Measurements from ENCODE around the gene BLVRB.

Gene BLVRB

GRCh38 chr19:40413291-40413845, 52.2 kb downstream of the BLVRB start, which contains the start of gene PRX:
Gene PRX (minus strand): TSS chr19:40413378. CDS start chr19:40407932, 5,446 bp downstream.
- no peak for TF ChIP-seq CTCF (IDR thresholded peaks at IDR 0.05; ENCODE audit: low read depth, low read length)
- no peak for TF ChIP-seq EZH2phosphoT487 (IDR thresholded peaks at IDR 0.05; ENCODE audit: low read depth)
- no peak within 1 kb of the TSS for H2AFZ ChIP-seq (ENCODE audit: low read depth, low read length)
- H4K20me1 ChIP-seq (ENCODE audit: insufficient read depth, low read length): no peaks in the 10 kb centered on the region
- H3K4me1 ChIP-seq (ENCODE audit: low read length): peaks cover 4% of the 10 kb centered on the region; the same call in 1 of the 2 replicates
- H3K36me3 ChIP-seq (replicated peaks; ENCODE audit: low read depth, low read length): no peaks in the 10 kb centered on the region
- H3K9me3 ChIP-seq (ENCODE audit: insufficient read depth, low read length): no peaks in the 10 kb centered on the region
- no peak within 1 kb of the TSS for H3K4me2 ChIP-seq (ENCODE audit: low read length)
- H3K27me3 ChIP-seq (ENCODE audit: low read depth, low read length): no peaks in the 10 kb centered on the region
- H3K79me2 ChIP-seq (ENCODE audit: low read length): no peaks in the 10 kb centered on the region
- H3K27ac ChIP-seq (ENCODE audit: low read length): no peak within 1 kb of the TSS
- no peak within 1 kb of the TSS for H3K9ac ChIP-seq (ENCODE audit: low read length)
- H3K4me3 ChIP-seq (ENCODE audit: low read length): no peak within 1 kb of the TSS

GRCh38 chr19:40412866-40413265, 52.7 kb downstream of the BLVRB start:
- Histone ChIP-seq H2AFZ (ENCODE audit: low read depth, low read length) (no peak overlapping the region), H3K9me3 (ENCODE audit: insufficient read depth, low read length) (no peaks in the 10 kb centered on the region), H3K27ac (ENCODE audit: low read length) (no peak overlapping the region), H4K20me1 (ENCODE audit: insufficient read depth, low read length) (no peaks in the 10 kb centered on the region), H3K27me3 (ENCODE audit: low read depth, low read length) (no peaks in the 10 kb centered on the region; the same call in 1 of the 2 replicates), H3K79me2 (ENCODE audit: low read length) (no peaks in the 10 kb centered on the region), H3K4me1 (ENCODE audit: low read length) (peaks cover 4% of the 10 kb centered on the region; the same call in 1 of the 2 replicates), H3K36me3 (replicated peaks; ENCODE audit: low read depth, low read length) (no peaks in the 10 kb centered on the region), H3K4me3 (ENCODE audit: low read length) (no peak overlapping the region), H3K9ac (ENCODE audit: low read length) (no peak overlapping the region), H3K4me2 (ENCODE audit: low read length) (no peak overlapping the region)
- TF ChIP-seq EZH2phosphoT487 (IDR thresholded peaks at IDR 0.05; ENCODE audit: low read depth): no peak
- TF ChIP-seq CTCF (IDR thresholded peaks at IDR 0.05; ENCODE audit: low read depth, low read length): no peak

DNA sequence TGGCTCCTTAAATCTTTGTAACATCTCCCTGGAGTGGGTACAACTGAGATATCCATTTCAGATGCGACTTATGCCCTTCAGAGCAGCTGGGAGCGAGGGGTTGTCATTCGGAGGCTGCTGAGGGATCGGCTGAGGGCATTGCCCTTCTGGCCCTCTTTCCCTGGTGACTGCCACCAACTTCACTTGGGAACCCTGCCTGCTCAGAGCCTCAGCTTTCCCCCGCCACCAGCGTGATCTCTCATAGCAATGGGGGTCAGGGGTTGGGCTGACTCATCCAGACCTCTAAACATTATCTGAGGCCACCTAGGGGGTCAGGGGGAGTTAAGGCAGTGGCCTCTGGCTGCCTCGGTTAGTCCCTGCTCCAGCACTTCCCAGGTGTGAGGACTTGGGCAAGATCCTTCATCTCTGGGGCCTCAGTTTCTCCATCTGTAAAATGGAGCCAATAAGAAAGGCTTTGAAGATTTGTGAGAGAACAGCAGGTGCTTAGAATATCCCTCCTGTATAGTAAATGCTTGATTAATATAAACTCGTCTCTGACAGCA, 53.5 kb downstream of the BLVRB start:
- Histone ChIP-seq H4K20me1 (ENCODE audit: insufficient read depth, low read length) (no peaks in the 10 kb centered on the region), H3K9me3 (ENCODE audit: insufficient read depth, low read length) (no peaks in the 10 kb centered on the region), H3K4me1 (ENCODE audit: low read length) (peaks cover 4% of the 10 kb centered on the region; the same call in 1 of the 2 replicates), H3K27me3 (ENCODE audit: low read depth, low read length) (no peaks in the 10 kb centered on the region; the same call in 1 of the 2 replicates), H3K36me3 (replicated peaks; ENCODE audit: low read depth, low read length) (no peaks in the 10 kb centered on the region), H3K79me2 (ENCODE audit: low read length) (no peaks in the 10 kb centered on the region), H3K27ac (ENCODE audit: low read length) (no peak overlapping the region), H3K9ac (ENCODE audit: low read length) (no peak overlapping the region), H2AFZ (ENCODE audit: low read depth, low read length) (no peak overlapping the region), H3K4me3 (ENCODE audit: low read length) (no peak overlapping the region), H3K4me2 (ENCODE audit: low read length) (no peak overlapping the region)
- no peak for TF ChIP-seq CTCF (IDR thresholded peaks at IDR 0.05; ENCODE audit: low read depth, low read length)
- TF ChIP-seq EZH2phosphoT487 (IDR thresholded peaks at IDR 0.05; ENCODE audit: low read depth): no peak

DNA sequence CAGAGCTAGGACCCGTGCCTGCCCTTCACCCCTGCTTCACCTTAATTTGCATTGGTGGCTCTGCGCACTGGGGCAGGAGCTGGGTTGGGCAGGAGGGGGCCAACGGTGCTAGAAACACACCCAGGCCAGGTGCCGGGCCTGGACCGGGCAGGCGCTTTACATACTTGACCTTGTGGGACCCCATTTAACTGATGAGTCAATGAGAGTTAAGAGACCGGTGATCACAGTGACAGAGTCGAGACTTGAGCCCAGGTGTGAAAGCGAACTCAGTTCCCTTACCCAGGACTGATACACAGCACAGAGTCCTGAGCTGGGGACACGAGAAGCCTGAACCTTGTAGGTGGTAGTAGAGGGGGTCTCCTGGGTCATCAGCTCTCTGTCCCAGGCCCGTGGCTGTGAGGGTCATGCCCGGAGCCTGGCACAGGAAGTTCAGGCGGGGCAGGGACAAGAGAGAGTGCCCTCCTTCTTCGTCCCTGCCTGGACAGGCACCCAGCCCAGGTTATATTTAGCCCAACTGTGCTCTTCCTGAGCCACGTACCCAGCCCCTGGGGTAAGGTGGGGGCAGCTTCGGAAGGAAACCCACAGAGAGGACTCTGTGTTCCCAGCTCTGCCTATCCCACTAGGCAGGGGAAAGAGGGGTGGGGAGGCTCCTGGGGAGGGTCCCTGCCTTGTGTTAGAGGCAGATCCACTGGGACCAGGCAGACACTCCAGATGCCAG, 54.3 kb downstream of the BLVRB start:
- Histone ChIP-seq H3K79me2 (ENCODE audit: low read length) (no peaks in the 10 kb centered on the region), H3K9ac (ENCODE audit: low read length) (no peak overlapping the region), H2AFZ (ENCODE audit: low read depth, low read length) (0 out of 2 replicates have a peak overlapping the region, but pooled peaks have one; percentile 48), H3K9me3 (ENCODE audit: insufficient read depth, low read length) (no peaks in the 10 kb centered on the region), H3K36me3 (replicated peaks; ENCODE audit: low read depth, low read length) (no peaks in the 10 kb centered on the region), H3K27ac (ENCODE audit: low read length) (no peak overlapping the region), H4K20me1 (ENCODE audit: insufficient read depth, low read length) (no peaks in the 10 kb centered on the region), H3K4me3 (ENCODE audit: low read length) (no peak overlapping the region), H3K4me2 (ENCODE audit: low read length) (no peak overlapping the region), H3K27me3 (ENCODE audit: low read depth, low read length) (no peaks in the 10 kb centered on the region; the same call in 1 of the 2 replicates), H3K4me1 (ENCODE audit: low read length) (peaks cover 4% of the 10 kb centered on the region; the same call in 1 of the 2 replicates)
- TF ChIP-seq EZH2phosphoT487 (IDR thresholded peaks at IDR 0.05; ENCODE audit: low read depth): no peak
- TF ChIP-seq CTCF (IDR thresholded peaks at IDR 0.05; ENCODE audit: low read depth, low read length): no peak
